G401 (cell line): ENCODE results near the gene SSBP2. TPM values are rescaled to one million over a fixed set of nuclear protein-coding genes. Genes with fewer than 3 reads are reported as not detected.

Experiments
- DNase-seq: peaks from one replicate; pipeline ENCODE4 v3.0.0-alpha.2; 2015; ENCODE audit warnings: low spot score
- in situ Hi-C: cut with HindIII; loops from 2 replicates; pipeline ENCODE4 v1.10.0; 2016; ENCODE audit warnings: low sequenced_read_pairs, mixed read lengths
- total RNA-seq: library from RNA; depleted of rRNA; stranded (reverse); fragments of >200 nt; shearing (Covaris generic); gene quantifications from 2 replicates; pipeline ENCODE4 v1.2.3, GENCODE V29; 2014

Gene SSBP2
- total RNA-seq, 1 experiment from 2014 or later: 23.7 TPM

- in situ Hi-C loops: no loop called here
- DNase-seq: peak; percentile 49
Measured at GRCh38 chr5:81552852-81553566, 197.9 kb downstream of the SSBP2 start.

GRCh38 chr5:81549123-81549522, 201.8 kb downstream of the SSBP2 start:
- in situ Hi-C loops: no loop called here

GRCh38 chr5:81547001-81547400, 203.9 kb downstream of the SSBP2 start:
- in situ Hi-C loops: no loop called here

More at GRCh38 chr5:81549123-81549522, 201.8 kb downstream of the SSBP2 start:
- DNase-seq: no peak

GRCh38 chr5:81545911-81546310, 205.0 kb downstream of the SSBP2 start:
- DNase-seq: no peak
- in situ Hi-C loops: no loop called here

More at GRCh38 chr5:81547001-81547400, 203.9 kb downstream of the SSBP2 start:
- no peak for DNase-seq

- in situ Hi-C loops: no loop called here
- DNase-seq: no peak
Measured at GRCh38 chr5:81544351-81545018, 206.4 kb downstream of the SSBP2 start.

GRCh38 chr5:81542242-81542641, 208.7 kb downstream of the SSBP2 start:
- in situ Hi-C loops: no loop called here
- no peak for DNase-seq

GRCh38 chr5:81537905-81538547, 212.9 kb downstream of the SSBP2 start:
- in situ Hi-C loops: no loop called here
- no peak for DNase-seq

- no peak for DNase-seq
- in situ Hi-C loops: no loop called here
Measured at GRCh38 chr5:81534441-81534840, 216.5 kb downstream of the SSBP2 start.

GRCh38 chr5:81533629-81534405, 217.1 kb downstream of the SSBP2 start:
- DNase-seq: no peak
- in situ Hi-C loops: no loop called here

GRCh38 chr5:81530919-81531318, 220.0 kb downstream of the SSBP2 start:
- in situ Hi-C loops: no loop called here

GRCh38 chr5:81525690-81526089, 225.2 kb downstream of the SSBP2 start:
- in situ Hi-C loops: no loop called here
- no peak for DNase-seq

More at GRCh38 chr5:81530919-81531318, 220.0 kb downstream of the SSBP2 start:
- DNase-seq: no peak

- in situ Hi-C loops: no loop called here
- no peak for DNase-seq
Measured at GRCh38 chr5:81524015-81524414, 226.9 kb downstream of the SSBP2 start.

GRCh38 chr5:81522571-81522970, 228.3 kb downstream of the SSBP2 start:
- in situ Hi-C loops: no loop called here
- no peak for DNase-seq

GRCh38 chr5:81520769-81521168, 230.1 kb downstream of the SSBP2 start:
- in situ Hi-C loops: no loop called here
- no peak for DNase-seq

- DNase-seq: no peak
- in situ Hi-C loops: no loop called here
Measured at GRCh38 chr5:81519217-81519905, 231.5 kb downstream of the SSBP2 start.

GRCh38 chr5:81517462-81517861, 233.4 kb downstream of the SSBP2 start:
- in situ Hi-C loops: no loop called here
- no peak for DNase-seq

GRCh38 chr5:81516091-81516490, 234.8 kb downstream of the SSBP2 start:
- in situ Hi-C loops: no loop called here
- no peak for DNase-seq

- in situ Hi-C loops: no loop called here
Measured at GRCh38 chr5:81513982-81514381, 236.9 kb downstream of the SSBP2 start.

GRCh38 chr5:81513473-81513872, 237.4 kb downstream of the SSBP2 start:
- in situ Hi-C loops: no loop called here
- DNase-seq: no peak

More at GRCh38 chr5:81513982-81514381, 236.9 kb downstream of the SSBP2 start:
- no peak for DNase-seq
